K562 (cell line): ENCODE measurements around the gene DHDH. TPM values are rescaled to one million over a fixed set of nuclear protein-coding genes. Genes with fewer than 3 reads are reported as not detected.

Source experiments
- ATAC-seq: fragments of 200-7000 bp; cut with Tn5 transposase; 3 replicates; pipeline ENCODE4 v1.9.1; 2020; ENCODE audit warnings: moderate library complexity
- BruUV-seq: library from RNA; stranded (reverse); fragments of 400-500 nt; replicated peaks from 2 replicates; lab custom pipeline; 2021; lab: Mats Ljungman, UMichigan
- CTCF ChIA-PET: fragments of 300-600 bp; formaldehyde crosslinking; extraction: SDS; loops from one replicate; lab custom pipeline; 2021; ENCODE audit warnings: low intra/inter-chr PET ratio; lab: Yijun Ruan, JAX
- POLR2A ChIA-PET: fragments of 300-600, 350-650 bp; sonication (Branson Sonifier 250); formaldehyde crosslinking; extraction: SDS; loops from one replicate; lab custom pipeline; 2021; ENCODE audit warnings: antibody characterized with exemption, inconsistent platforms; lab: Yijun Ruan, JAX
- DNase-seq, 4 experiments: peaks; one replicate each; pipeline versions ENCODE4 v3.0.0 to v3.0.0-alpha.2; 2011 to 2018; ENCODE audit warnings: low spot score in 3 of 4, mixed read lengths in 3 of 4; ENCODE audit errors: extremely low read depth in 1 of 4
- FAIRE-seq: peaks from 2 replicates; lab custom pipeline; 2011; peaks lifted over from hg19 to GRCh38; lab: Jason Lieb, UNC
- H2AFZ ChIP-seq: 2 replicates; pipeline ENCODE4 v1.6.0; 2011; ENCODE audit warnings: low read depth, low read length, control low read depth, inconsistent platforms
- H3K27ac ChIP-seq: fragments of 200-600 bp; 3 replicates; pipeline ENCODE4 v1.8.0; 2011; ENCODE audit warnings: low read depth, mild to moderate bottlenecking, control low read depth, inconsistent platforms, low read length, moderate library complexity, mixed read lengths; ENCODE audit errors: extremely low read depth
- H3K27me3 ChIP-seq, 2 experiments: fragments of 300-600 bp in 1 of 2; 2 replicates in 1 of 2; 3 replicates in 1 of 2; pipeline versions ENCODE4 v1.6.0 to v1.8.0; 2011; ENCODE audit warnings: inconsistent platforms in 2 of 2, low read length in 2 of 2, mild to moderate bottlenecking in 1 of 2, mixed read lengths in 1 of 2, moderate library complexity in 1 of 2; ENCODE audit not compliant: control insufficient read depth in 2 of 2, insufficient read depth in 2 of 2
- H3K36me3 ChIP-seq: fragments of 300-600 bp; 3 replicates; pipeline ENCODE4 v1.8.0; 2011; ENCODE audit warnings: mild to moderate bottlenecking, low read length, inconsistent platforms; ENCODE audit not compliant: control insufficient read depth, insufficient read depth
- H3K4me1 ChIP-seq, 2 experiments: fragments of 200-600 bp in 1 of 2; replicated peaks in 1 of 2; 2 replicates in 1 of 2; 3 replicates in 1 of 2; pipeline versions ENCODE4 v1.5.1 to v1.8.0; 2011; ENCODE audit warnings: inconsistent platforms in 2 of 2, low read length in 2 of 2, mild to moderate bottlenecking in 1 of 2, mixed read lengths in 1 of 2, moderate library complexity in 1 of 2; ENCODE audit not compliant: control insufficient read depth in 2 of 2, insufficient read depth in 2 of 2
- H3K4me2 ChIP-seq: 2 replicates; pipeline ENCODE4 v1.6.1; 2011; ENCODE audit warnings: low read length, control low read depth, inconsistent platforms, mixed read lengths; ENCODE audit not compliant: insufficient read depth
- H3K4me3 ChIP-seq: fragments of 200-600 bp; sonication (generic), shearing (Covaris generic); 2 replicates; pipeline ENCODE4 v1.5.1; 2016; ENCODE audit warnings: control low read depth, inconsistent platforms
- H3K79me2 ChIP-seq: fragments of 200-600 bp; 3 replicates; pipeline ENCODE4 v1.8.0; 2011; ENCODE audit warnings: low read length, inconsistent platforms; ENCODE audit not compliant: control insufficient read depth, insufficient read depth
- H3K9ac ChIP-seq, 2 experiments: 2 replicates each; pipeline versions ENCODE4 v1.6.0 to v1.6.1; 2011; ENCODE audit warnings: low read depth in 2 of 2, low read length in 2 of 2, control low read depth in 1 of 2, inconsistent platforms in 1 of 2, mild to moderate bottlenecking in 1 of 2, mixed read lengths in 1 of 2; ENCODE audit not compliant: insufficient read depth in 1 of 2
- H3K9me1 ChIP-seq: one replicate; pipeline ENCODE4 v1.6.0; 2011; ENCODE audit warnings: inconsistent platforms, mild to moderate bottlenecking, low read length, moderate library complexity; ENCODE audit not compliant: control insufficient read depth, insufficient read depth
- H3K9me3 ChIP-seq: replicated peaks from 2 replicates; pipeline ENCODE4 v1.5.1; 2011; ENCODE audit warnings: low read depth, low read length, inconsistent platforms; ENCODE audit not compliant: control insufficient read depth, insufficient read depth
- H4K20me1 ChIP-seq: replicated peaks from 2 replicates; pipeline ENCODE4 v1.6.1; 2011; ENCODE audit warnings: low read length, inconsistent platforms, mixed read lengths; ENCODE audit not compliant: control insufficient read depth, insufficient read depth
- HDAC2 ChIP-seq: fragments of 450-650 bp; IDR thresholded peaks from 2 replicates; pipeline ENCODE4 v1.6.1; 2016; ENCODE audit warnings: mild to moderate bottlenecking
- MEIS2 ChIP-seq: fragments of 450-650 bp; IDR thresholded peaks from 2 replicates; pipeline ENCODE4 v1.6.1; 2014; ENCODE audit warnings: mild to moderate bottlenecking; ENCODE audit not compliant: partially characterized antibody
- NCOA2 ChIP-seq, 2 experiments: fragments of 450-650 bp; IDR thresholded peaks; 2 replicates each; pipeline ENCODE4 v1.6.1; 2018; ENCODE audit warnings: mild to moderate bottlenecking in 2 of 2, moderate library complexity in 1 of 2; ENCODE audit not compliant: partially characterized antibody in 2 of 2
- SAFB2 ChIP-seq: fragments of 200-400 bp; formaldehyde crosslinking; IDR thresholded peaks from 2 replicates; pipeline ENCODE4 v1.6.1; 2018; ENCODE audit warnings: borderline replicate concordance, low read length, low read depth, moderate library complexity; ENCODE audit not compliant: severe bottlenecking
- TEAD1 ChIP-seq, 2 experiments: fragments of 450-650 bp in 1 of 2; sonication (generic) in 1 of 2; formaldehyde crosslinking; IDR thresholded peaks; 2 replicates each; pipeline versions ENCODE4 v1.4.0 to v1.8.0; 2020 to 2022; ENCODE audit warnings: mild to moderate bottlenecking in 2 of 2, missing genetic modification reagents in 1 of 2
- ZNF561 ChIP-seq: fragments of 450-650 bp; formaldehyde crosslinking; conservative IDR thresholded peaks from 2 replicates; pipeline ENCODE4 v1.4.0; 2020; ENCODE audit warnings: mild to moderate bottlenecking, moderate library complexity
- WGBS: fragments of 100-300 bp; shearing (Covaris generic); methylation state at CpG from one replicate; pipeline ENCODE4 v1.1.6; 2016; ENCODE audit warnings: low coverage, mixed read lengths; ENCODE audit not compliant: insufficient coverage; ENCODE audit errors: missing lambda C conversion rate; 5-methylcytosine and 5-hydroxymethylcytosine counted together
- in situ Hi-C: fragments of 300-500 bp; cut with MboI; formaldehyde crosslinking; loops from 4 replicates; pipeline ENCODE4 v1.15.0; 2018; ENCODE audit warnings: inconsistent platforms, mixed read lengths
- intact Hi-C: fragments of 100-400 bp; cut with micrococcal nuclease; formaldehyde crosslinking; loops from 2 replicates; pipeline ENCODE4 v1.14.2; 2022
- polyA plus RNA-seq, 8 experiments: library from polyadenylated mRNA; depleted of rRNA in 4 of 8; stranded (reverse) in 5 of 8; unstranded in 3 of 8; fragments of >200 nt; fragmentation: Nextera tagmentation in 2 of 8; fragmentation: Illumina TruSeq in 1 of 8; extraction: Ambion mirVana in 2 of 8; extraction: Trizol in 1 of 8; gene quantifications; 2 replicates each; pipeline versions ENCODE4 v1.2.1 to v1.2.3, GENCODE V29; 2011 to 2014; ENCODE audit warnings: inconsistent platforms in 1 of 8, missing spikeins in 1 of 8
- total RNA-seq, 7 experiments: library from RNA; depleted of rRNA in 6 of 7; stranded (reverse); fragments of >200 nt in 6 of 7; fragmentation: Illumina TruSeq in 2 of 7; extraction: Trizol in 2 of 7; gene quantifications; 2 replicates each; pipeline versions ENCODE4 v1.2.1 to v1.2.3, GENCODE V29; 2011 to 2021; ENCODE audit warnings: low replicate concordance in 1 of 7
- TF ChIP-seq, protein P1 (sequence below): IDR thresholded peaks from 3 replicates; pipeline ENCODE4 v1.6.1; 2011; ENCODE audit warnings: borderline replicate concordance, mild to moderate bottlenecking, moderate library complexity; ENCODE audit not compliant: insufficient read length; ENCODE audit errors: extremely low read depth
- TF ChIP-seq, protein P2 (sequence below): IDR thresholded peaks from 2 replicates; pipeline ENCODE4 v1.6.1; 2011; ENCODE audit warnings: borderline replicate concordance, low read depth, mild to moderate bottlenecking, moderate library complexity, low read length; ENCODE audit not compliant: insufficient read depth, poor library complexity, severe bottlenecking
- TF ChIP-seq, protein P3 (sequence below), 3 experiments: fragments of 200-800 bp in 1 of 3; sonication (Bioruptor generic) in 1 of 3; sonication (generic) in 1 of 3; formaldehyde crosslinking in 1 of 3; IDR thresholded peaks; 2 replicates each; pipeline versions ENCODE4 v1.6.1 to v1.8.0; 2016 to 2022; ENCODE audit warnings: mild to moderate bottlenecking in 2 of 3, missing compliant biosample characterization in 2 of 3, missing genetic modification characterization in 2 of 3, missing genetic modification reagents in 1 of 3
- TF ChIP-seq, protein P4 (sequence below): fragments of 450-650 bp; IDR thresholded peaks from 2 replicates; pipeline ENCODE4 v1.6.1; 2016; ENCODE audit warnings: missing biosample characterization, missing genetic modification characterization
- TF ChIP-seq, protein P5 (sequence below): IDR thresholded peaks from 2 replicates; pipeline ENCODE4 v1.6.1; 2012; ENCODE audit warnings: low read depth, low read length, improper control_type of control experiment, borderline replicate concordance

DHDH gene
- total and polyA plus RNA-seq, 9 of the 15 experiments (the other 6 are each of a cell fraction or from before 2014, with no cell fraction given): 0.37 to 1.9 (median 0.87) TPM

DNA sequence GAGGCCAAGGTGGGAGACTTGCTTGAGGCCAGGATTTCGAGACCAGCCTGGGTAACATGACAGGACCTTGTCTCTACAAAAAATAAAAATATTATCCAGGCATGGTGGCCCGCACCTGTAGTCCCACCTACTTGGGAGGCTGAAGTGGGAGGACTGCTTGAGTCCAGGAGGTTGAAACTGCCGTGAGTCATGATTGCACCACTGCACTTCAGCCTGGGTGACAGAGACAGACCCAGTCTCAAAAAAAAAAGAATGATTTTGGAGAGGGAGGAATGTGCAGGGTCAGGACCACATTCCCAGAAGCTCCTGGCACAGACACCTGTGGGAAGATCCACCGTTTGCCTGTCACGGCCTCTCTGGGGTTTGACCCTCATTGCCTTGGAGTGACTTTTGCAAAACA, 11.9 kb downstream of the DHDH start:
- in situ Hi-C loops: no loop called here
- Histone ChIP-seq H3K9me1 (no peaks in the 10 kb centered on the region), H3K9me3 (peaks cover 11% of the 10 kb centered on the region), H3K4me3 (no peak overlapping the region), H3K27ac (no peak overlapping the region), H3K4me2 (no peak overlapping the region), H4K20me1 (no peaks in the 10 kb centered on the region), H3K36me3 (no peaks in the 10 kb centered on the region; the same call in 2 of the 3 replicates), H3K4me1 (peaks cover 10 to 21% of the 10 kb centered on the region in 2 experiments; a peak in 4 of 5 replicates), H3K79me2 (no peaks in the 10 kb centered on the region), H2AFZ (no peak overlapping the region), H3K9ac (no peak overlapping the region), H3K27me3 (no peaks in the 10 kb centered on the region)
- no peak for DNase-seq
- POLR2A ChIA-PET: interaction anchor here (2.8 kb wide), 1 partner anchor 9 kb away, joined by 8 read pairs; the partner anchor contains the start of gene BAX
- no TSS peak for BruUV-seq
- WGBS: 66% methylated on average over 5 of the region's 5 CpGs
- no peak for ATAC-seq
- CTCF ChIA-PET: no interaction called here
- no peak for FAIRE-seq
- intact Hi-C loops: no loop called here
- TF ChIP-seq, protein P1, sequence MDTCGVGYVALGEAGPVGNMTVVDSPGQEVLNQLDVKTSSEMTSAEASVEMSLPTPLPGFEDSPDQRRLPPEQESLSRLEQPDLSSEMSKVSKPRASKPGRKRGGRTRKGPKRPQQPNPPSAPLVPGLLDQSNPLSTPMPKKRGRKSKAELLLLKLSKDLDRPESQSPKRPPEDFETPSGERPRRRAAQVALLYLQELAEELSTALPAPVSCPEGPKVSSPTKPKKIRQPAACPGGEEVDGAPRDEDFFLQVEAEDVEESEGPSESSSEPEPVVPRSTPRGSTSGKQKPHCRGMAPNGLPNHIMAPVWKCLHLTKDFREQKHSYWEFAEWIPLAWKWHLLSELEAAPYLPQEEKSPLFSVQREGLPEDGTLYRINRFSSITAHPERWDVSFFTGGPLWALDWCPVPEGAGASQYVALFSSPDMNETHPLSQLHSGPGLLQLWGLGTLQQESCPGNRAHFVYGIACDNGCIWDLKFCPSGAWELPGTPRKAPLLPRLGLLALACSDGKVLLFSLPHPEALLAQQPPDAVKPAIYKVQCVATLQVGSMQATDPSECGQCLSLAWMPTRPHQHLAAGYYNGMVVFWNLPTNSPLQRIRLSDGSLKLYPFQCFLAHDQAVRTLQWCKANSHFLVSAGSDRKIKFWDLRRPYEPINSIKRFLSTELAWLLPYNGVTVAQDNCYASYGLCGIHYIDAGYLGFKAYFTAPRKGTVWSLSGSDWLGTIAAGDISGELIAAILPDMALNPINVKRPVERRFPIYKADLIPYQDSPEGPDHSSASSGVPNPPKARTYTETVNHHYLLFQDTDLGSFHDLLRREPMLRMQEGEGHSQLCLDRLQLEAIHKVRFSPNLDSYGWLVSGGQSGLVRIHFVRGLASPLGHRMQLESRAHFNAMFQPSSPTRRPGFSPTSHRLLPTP: no peak
- TF ChIP-seq HDAC2 (no peak), ZNF561 (CRISPR knock-in tag) (no peak), NCOA2 (IDR thresholded peaks at IDR 0.05; ENCODE audit: partially characterized antibody in 2 of 2) (no peak), TEAD1 (CRISPR knock-in tag; IDR thresholded peaks at IDR 0.05) (no peak), MEIS2 (no peak), SAFB2 (no peak)
- TF ChIP-seq, protein P2, sequence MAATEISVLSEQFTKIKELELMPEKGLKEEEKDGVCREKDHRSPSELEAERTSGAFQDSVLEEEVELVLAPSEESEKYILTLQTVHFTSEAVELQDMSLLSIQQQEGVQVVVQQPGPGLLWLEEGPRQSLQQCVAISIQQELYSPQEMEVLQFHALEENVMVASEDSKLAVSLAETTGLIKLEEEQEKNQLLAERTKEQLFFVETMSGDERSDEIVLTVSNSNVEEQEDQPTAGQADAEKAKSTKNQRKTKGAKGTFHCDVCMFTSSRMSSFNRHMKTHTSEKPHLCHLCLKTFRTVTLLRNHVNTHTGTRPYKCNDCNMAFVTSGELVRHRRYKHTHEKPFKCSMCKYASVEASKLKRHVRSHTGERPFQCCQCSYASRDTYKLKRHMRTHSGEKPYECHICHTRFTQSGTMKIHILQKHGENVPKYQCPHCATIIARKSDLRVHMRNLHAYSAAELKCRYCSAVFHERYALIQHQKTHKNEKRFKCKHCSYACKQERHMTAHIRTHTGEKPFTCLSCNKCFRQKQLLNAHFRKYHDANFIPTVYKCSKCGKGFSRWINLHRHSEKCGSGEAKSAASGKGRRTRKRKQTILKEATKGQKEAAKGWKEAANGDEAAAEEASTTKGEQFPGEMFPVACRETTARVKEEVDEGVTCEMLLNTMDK: no peak
- TF ChIP-seq, protein P3, sequence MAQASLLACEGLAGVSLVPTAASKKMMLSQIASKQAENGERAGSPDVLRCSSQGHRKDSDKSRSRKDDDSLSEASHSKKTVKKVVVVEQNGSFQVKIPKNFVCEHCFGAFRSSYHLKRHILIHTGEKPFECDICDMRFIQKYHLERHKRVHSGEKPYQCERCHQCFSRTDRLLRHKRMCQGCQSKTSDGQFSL (CRISPR knock-in tag; IDR thresholded peaks at IDR 0.05): no peak
- TF ChIP-seq, protein P3 (tag; IDR thresholded peaks at IDR 0.05): no peak
- TF ChIP-seq, protein P4, sequence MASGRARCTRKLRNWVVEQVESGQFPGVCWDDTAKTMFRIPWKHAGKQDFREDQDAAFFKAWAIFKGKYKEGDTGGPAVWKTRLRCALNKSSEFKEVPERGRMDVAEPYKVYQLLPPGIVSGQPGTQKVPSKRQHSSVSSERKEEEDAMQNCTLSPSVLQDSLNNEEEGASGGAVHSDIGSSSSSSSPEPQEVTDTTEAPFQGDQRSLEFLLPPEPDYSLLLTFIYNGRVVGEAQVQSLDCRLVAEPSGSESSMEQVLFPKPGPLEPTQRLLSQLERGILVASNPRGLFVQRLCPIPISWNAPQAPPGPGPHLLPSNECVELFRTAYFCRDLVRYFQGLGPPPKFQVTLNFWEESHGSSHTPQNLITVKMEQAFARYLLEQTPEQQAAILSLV (tag): no peak
- TF ChIP-seq, protein P5, sequence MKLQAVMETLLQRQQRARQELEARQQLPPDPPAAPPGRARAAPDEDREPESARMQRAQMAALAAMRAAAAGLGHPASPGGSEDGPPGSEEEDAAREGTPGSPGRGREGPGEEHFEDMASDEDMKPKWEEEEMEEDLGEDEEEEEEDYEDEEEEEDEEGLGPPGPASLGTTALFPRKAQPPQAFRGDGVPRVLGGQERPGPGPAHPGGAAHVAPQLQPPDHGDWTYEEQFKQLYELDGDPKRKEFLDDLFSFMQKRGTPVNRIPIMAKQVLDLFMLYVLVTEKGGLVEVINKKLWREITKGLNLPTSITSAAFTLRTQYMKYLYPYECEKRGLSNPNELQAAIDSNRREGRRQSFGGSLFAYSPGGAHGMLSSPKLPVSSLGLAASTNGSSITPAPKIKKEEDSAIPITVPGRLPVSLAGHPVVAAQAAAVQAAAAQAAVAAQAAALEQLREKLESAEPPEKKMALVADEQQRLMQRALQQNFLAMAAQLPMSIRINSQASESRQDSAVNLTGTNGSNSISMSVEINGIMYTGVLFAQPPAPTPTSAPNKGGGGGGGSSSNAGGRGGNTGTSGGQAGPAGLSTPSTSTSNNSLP: no peak
